Hepatocyte (in vitro differentiated cells): ENCODE data around the gene ADGRL3.

Experiments
- EZH2phosphoT487 ChIP-seq: fragments of 200-600 bp; sonication (generic); IDR thresholded peaks from one replicate; pipeline ENCODE4 v1.6.1; 2018; ENCODE audit warnings: antibody characterized with exemption, mild to moderate bottlenecking, low read depth, moderate library complexity; ENCODE audit not compliant: unreplicated experiment, severe bottlenecking
- TF ChIP-seq, protein P1 (sequence below): fragments of 200-600 bp; sonication (generic); IDR thresholded peaks from 2 replicates; pipeline ENCODE4 v1.5.1; 2016; ENCODE audit warnings: antibody characterized with exemption, mild to moderate bottlenecking; ENCODE audit not compliant: poor library complexity

DNA sequence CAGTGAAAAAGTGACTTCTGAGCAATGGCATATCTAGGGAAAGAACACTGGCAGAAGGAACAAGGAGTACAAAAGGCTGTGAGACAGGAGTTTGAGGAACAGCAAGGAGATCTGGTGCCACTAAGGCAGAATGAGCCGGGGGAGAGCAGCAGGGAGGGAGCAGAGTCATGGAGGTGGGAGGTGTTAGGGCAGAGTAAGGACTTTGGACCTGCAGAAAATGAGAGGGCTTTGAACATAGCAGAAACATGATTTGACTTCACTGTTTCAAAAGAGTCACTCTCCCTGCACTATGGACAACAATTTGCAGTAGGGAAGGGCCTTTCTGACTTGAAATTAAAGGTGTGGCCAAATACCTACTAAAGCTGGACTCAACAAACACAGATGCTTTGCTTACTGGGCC is 356.2 kb downstream of the ADGRL3 start:
- TF ChIP-seq, protein P1, sequence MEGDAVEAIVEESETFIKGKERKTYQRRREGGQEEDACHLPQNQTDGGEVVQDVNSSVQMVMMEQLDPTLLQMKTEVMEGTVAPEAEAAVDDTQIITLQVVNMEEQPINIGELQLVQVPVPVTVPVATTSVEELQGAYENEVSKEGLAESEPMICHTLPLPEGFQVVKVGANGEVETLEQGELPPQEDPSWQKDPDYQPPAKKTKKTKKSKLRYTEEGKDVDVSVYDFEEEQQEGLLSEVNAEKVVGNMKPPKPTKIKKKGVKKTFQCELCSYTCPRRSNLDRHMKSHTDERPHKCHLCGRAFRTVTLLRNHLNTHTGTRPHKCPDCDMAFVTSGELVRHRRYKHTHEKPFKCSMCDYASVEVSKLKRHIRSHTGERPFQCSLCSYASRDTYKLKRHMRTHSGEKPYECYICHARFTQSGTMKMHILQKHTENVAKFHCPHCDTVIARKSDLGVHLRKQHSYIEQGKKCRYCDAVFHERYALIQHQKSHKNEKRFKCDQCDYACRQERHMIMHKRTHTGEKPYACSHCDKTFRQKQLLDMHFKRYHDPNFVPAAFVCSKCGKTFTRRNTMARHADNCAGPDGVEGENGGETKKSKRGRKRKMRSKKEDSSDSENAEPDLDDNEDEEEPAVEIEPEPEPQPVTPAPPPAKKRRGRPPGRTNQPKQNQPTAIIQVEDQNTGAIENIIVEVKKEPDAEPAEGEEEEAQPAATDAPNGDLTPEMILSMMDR = no peak
- TF ChIP-seq EZH2phosphoT487 = no peak
